ENCODE data around the gene CDC16.

The CDC16 gene

DNA sequence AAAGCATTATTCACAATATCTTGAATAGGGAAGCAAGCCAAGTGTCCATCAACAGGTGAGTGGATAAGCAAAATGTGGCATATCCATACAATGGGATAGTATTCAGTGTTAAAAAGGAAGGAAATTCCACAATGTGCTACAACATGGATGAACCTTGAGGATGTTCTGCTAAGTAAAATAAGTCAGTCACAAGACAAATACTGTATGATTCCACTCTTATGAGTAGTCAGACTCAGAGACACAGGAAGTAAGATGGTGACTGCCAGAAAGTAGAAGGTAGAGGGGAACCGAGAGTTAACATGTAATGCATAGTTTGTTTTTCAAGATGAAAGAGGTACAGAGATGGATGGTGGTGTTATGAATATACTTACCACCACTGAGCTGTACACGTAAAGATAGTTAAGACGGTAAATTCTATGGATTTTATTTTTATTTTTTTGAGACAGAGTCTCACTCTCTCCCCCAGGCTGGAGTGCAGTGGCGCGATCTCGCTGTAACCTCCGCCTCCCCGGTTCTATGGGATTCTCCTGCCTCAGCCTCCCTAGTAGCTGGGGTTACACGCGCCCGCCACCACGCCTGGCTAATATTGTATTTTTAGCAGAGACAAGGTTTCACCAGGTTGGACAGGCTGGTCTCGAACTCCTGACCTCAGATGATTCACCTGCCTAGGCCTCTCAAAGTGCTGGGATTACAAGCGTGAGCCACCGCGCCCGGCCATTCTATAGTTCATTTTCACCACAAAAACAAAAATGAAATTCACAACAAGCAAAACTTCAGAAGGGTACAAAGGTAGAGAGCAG is 78.6 kb downstream of the CDC16 start:
- Histone ChIP-seq H3K36me3 (replicated peaks) (no peaks in the 10 kb centered on the region), H3K27ac (peak overlapping the region; percentile 79), H3K4me3 (ENCODE audit: low read depth, low read length) (peak overlapping the region; percentile 73), H3K27me3 (replicated peaks) (no peaks in the 10 kb centered on the region)
- in situ Hi-C loops (cut with HindIII; ENCODE audit: low pct_ligation_motif_present, low sequenced_read_pairs) = no loop called here
- DNase-seq = no peak
- TF ChIP-seq, protein P1, sequence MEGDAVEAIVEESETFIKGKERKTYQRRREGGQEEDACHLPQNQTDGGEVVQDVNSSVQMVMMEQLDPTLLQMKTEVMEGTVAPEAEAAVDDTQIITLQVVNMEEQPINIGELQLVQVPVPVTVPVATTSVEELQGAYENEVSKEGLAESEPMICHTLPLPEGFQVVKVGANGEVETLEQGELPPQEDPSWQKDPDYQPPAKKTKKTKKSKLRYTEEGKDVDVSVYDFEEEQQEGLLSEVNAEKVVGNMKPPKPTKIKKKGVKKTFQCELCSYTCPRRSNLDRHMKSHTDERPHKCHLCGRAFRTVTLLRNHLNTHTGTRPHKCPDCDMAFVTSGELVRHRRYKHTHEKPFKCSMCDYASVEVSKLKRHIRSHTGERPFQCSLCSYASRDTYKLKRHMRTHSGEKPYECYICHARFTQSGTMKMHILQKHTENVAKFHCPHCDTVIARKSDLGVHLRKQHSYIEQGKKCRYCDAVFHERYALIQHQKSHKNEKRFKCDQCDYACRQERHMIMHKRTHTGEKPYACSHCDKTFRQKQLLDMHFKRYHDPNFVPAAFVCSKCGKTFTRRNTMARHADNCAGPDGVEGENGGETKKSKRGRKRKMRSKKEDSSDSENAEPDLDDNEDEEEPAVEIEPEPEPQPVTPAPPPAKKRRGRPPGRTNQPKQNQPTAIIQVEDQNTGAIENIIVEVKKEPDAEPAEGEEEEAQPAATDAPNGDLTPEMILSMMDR (IDR thresholded peaks at IDR 0.05; ENCODE audit: low read depth, low read length, missing control alignments) = no peak

DNA sequence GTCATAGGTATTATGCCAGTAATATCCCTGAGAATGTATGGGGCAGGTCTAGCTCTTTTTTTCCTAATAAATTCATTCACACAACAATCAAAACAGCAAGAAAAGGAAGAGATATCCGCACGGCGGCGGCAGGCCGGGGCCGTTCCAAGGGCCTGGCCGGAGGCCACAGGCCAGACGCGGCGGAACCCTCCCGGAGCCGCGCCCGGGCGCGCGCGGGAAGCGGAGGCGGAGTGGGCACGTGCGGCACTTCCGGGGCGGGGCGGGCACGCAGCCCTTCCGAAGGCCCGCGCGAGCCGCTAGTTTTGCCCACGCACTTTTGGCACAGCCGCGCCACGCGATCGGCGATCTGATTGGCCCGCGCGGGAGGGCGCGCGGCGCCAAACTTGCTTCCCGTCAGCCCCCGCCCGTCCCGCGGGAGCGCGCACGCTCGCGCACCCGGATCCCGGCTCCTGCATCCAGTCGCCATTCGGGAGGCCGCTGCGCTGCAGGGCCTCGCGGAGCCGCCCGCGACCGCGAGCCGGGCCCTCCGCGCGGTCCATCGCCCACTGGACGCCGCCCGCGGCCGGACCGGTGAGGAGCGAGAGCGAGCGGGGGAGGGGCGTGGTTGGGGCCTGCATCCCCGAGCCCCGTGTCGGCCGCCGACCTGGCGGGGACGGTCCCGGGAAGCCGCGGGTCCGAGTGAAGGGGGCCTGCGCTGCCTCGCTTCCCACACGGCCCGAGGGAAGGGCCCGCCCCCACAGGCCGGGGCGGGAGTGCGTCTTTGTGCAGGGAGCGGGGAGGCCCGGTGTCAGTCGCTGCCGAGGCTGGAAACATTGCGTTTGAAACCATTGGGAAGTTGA is 79.6 kb downstream of the CDC16 start, which contains the start of gene CHAMP1:
Gene CHAMP1 (plus strand): TSS at position 430 of the 839 bp plus-strand sequence. CDS start 9,340 bp downstream, outside the sequence.
- Histone ChIP-seq H3K36me3 (replicated peaks) (no peaks in the 10 kb centered on the region), H3K27ac (peak within 1 kb of the TSS; percentile 79), H3K27me3 (replicated peaks) (no peaks in the 10 kb centered on the region), H3K4me3 (ENCODE audit: low read depth, low read length) (peak within 1 kb of the TSS; percentile 73)
- TF ChIP-seq, protein P1 (IDR thresholded peaks at IDR 0.05; ENCODE audit: low read depth, low read length, missing control alignments) = no peak
- in situ Hi-C loops (cut with HindIII; ENCODE audit: low pct_ligation_motif_present, low sequenced_read_pairs) = no loop called here
- DNase-seq = peak; percentile 93

DNA sequence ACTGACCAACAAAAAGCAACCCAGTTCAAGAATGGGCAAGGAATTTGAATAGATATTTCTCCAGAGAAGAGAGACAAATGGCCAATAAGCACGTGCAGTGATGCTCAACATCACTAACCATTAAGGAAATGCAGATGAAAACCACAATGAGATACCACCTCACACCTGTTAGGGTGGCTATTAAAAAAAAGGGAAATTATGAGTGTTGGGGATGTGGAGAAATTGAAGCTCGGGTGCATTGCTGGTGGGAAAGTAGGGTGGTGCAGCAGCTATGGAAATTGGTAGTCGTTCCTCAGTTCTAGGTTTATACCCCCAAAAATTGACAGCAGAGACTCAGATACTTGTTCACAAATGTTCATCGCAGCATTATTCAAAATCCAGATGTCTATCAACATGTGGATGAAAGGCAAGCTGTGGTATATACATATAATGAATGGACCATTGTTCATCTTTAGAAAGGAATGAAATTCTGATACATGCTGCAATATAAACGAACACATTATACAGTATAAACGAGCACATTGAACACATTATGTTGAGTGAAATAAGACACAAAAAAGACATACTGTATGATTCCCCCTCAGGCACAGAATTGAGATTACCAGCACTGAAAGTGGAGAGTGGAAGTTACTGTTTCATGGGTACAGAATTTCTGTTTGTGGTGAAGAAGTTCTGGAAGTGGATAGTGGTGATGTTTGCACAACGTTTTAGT is 80.5 kb downstream of the CDC16 start:
- peak overlapping the region; percentile 73 for H3K4me3 ChIP-seq (ENCODE audit: low read depth, low read length)
- H3K36me3 ChIP-seq (replicated peaks) = no peaks in the 10 kb centered on the region
- no peak for DNase-seq
- peak overlapping the region; percentile 79 for H3K27ac ChIP-seq
- TF ChIP-seq, protein P1 (IDR thresholded peaks at IDR 0.05; ENCODE audit: low read depth, low read length, missing control alignments) = no peak
- in situ Hi-C loops (cut with HindIII; ENCODE audit: low pct_ligation_motif_present, low sequenced_read_pairs) = no loop called here
- H3K27me3 ChIP-seq (replicated peaks) = no peaks in the 10 kb centered on the region

DNA sequence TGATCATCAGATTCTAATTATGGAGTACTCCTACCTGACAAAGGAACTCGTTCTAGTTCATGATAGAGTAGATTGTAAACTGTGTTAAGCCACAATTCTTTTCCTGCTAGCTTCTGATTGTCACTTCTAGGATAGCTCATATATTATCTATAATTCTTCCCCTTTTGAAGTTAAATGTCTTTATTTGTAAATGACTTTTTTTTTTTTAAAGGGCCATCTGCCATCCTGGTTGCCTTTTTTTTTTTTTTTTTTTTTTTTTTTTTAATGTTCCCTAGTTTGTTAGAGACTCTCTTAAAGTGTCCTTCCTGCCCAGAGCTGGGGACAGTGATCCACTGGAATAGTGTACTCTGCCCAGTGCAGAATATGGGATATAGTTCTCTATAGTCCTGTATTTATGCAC is 83.9 kb downstream of the CDC16 start:
- DNase-seq = no peak
- Histone ChIP-seq H3K27ac (no peak overlapping the region), H3K27me3 (replicated peaks) (no peaks in the 10 kb centered on the region), H3K4me3 (ENCODE audit: low read depth, low read length) (no peak overlapping the region), H3K36me3 (replicated peaks) (peaks cover 19% of the 10 kb centered on the region)
- TF ChIP-seq, protein P1 (IDR thresholded peaks at IDR 0.05; ENCODE audit: low read depth, low read length, missing control alignments) = no peak
- in situ Hi-C loops (cut with HindIII; ENCODE audit: low pct_ligation_motif_present, low sequenced_read_pairs) = no loop called here

DNA sequence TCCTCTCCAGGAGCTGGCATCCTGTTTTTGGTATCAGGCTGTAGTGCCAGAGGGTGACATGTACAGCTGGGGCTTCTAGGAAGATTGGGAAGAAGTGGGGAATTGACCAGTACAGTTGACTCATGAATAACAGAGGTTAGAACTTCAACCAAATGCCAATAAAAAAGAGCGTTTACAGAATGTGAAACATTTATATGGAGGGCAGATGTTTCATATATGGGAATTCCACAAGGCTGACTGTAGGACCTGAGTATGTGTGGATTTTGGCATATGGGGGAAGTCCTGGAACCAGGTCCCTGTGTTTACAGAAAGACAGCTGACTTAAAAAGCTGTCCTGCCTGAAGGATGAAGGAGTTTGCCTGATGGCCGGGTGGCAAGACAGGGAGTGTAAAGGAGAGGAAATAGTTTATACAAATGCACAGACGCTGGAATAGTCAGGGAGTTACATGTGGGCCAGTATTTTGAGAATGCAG is 84.8 kb downstream of the CDC16 start:
- TF ChIP-seq, protein P1 (IDR thresholded peaks at IDR 0.05; ENCODE audit: low read depth, low read length, missing control alignments) = no peak
- H3K27me3 ChIP-seq (replicated peaks) = no peaks in the 10 kb centered on the region
- in situ Hi-C loops (cut with HindIII; ENCODE audit: low pct_ligation_motif_present, low sequenced_read_pairs) = no loop called here
- H3K27ac ChIP-seq = peak overlapping the region; percentile 54
- no peak overlapping the region for H3K4me3 ChIP-seq (ENCODE audit: low read depth, low read length)
- H3K36me3 ChIP-seq (replicated peaks) = peaks cover 28% of the 10 kb centered on the region
- DNase-seq = peak; percentile 53

Measured in brain microvascular endothelial cell (primary cell).